ENCODE data around the gene MAP2. TPM values are rescaled to one million over a fixed set of nuclear protein-coding genes. Genes with fewer than 3 reads are reported as not detected.
A peak's percentile ranks its signal among the peaks of the same experiment; 100 is the strongest.

MAP2 gene
- total and polyA plus RNA-seq, 10 of the 15 experiments (the other 5 are each of a cell fraction or from before 2014, with no cell fraction given), result 0.01 TPM; not detected in 9

GRCh38 chr2:209411718-209412117 is 12.1 kb upstream of the MAP2 start (continued):
- TF ChIP-seq BCL11A (IDR thresholded peaks at IDR 0.05; ENCODE audit: low read depth, low read length), result no peak

GRCh38 chr2:209413311-209414014 is 10.4 kb upstream of the MAP2 start:
- Histone ChIP-seq H3K4me1 (ENCODE audit: control insufficient read depth, insufficient read depth, low read length) (no peaks in the 10 kb centered on the region), H3K79me2 (ENCODE audit: control insufficient read depth, insufficient read depth, low read length) (no peaks in the 10 kb centered on the region), H3K4me3 (no peak overlapping the region), H3K4me2 (ENCODE audit: control insufficient read depth, insufficient read depth) (no peak overlapping the region), H3K9ac (ENCODE audit: control insufficient read depth, insufficient read depth, low read length) (no peak overlapping the region), H4K20me1 (ENCODE audit: control insufficient read depth, insufficient read depth) (no peaks in the 10 kb centered on the region), H3K36me3 (ENCODE audit: control insufficient read depth in 2 of 2, insufficient read depth in 2 of 2, low read length in 1 of 2) (no peaks in the 10 kb centered on the region), H2AFZ (ENCODE audit: control insufficient read depth, low read depth, low read length) (no peak overlapping the region), H3K27ac (ENCODE audit: control insufficient read depth, insufficient read depth) (no peak overlapping the region), H3K27me3 (replicated peaks in 1 of 2; ENCODE audit: control insufficient read depth in 2 of 2, insufficient read depth in 2 of 2, low read length in 1 of 2) (no peaks in the 10 kb centered on the region), H3K9me3 (replicated peaks; ENCODE audit: control insufficient read depth, insufficient read depth, low read length) (no peaks in the 10 kb centered on the region)
- no peak for ATAC-seq
- FAIRE-seq, result no peak
- SMC1A ChIA-PET (ENCODE audit: uncharacterized antibody, unreplicated experiment), result no interaction called here
- TF ChIP-seq RELB (IDR thresholded peaks at IDR 0.05; ENCODE audit: low read depth) (no peak), ZNF384 (IDR thresholded peaks at IDR 0.05; ENCODE audit: borderline replicate concordance, low read depth, low read length) (0 out of 2 replicates have a peak, but pooled peaks have one; percentile 41)
- RAD21 ChIA-PET (ENCODE audit: unreplicated experiment), result no interaction called here
- CTCF ChIA-PET, result no interaction called here
- BruUV-seq (replicated peaks), result no TSS peak
- DNase-seq (ENCODE audit: low read depth, low spot score), result no peak
- POLR2A ChIA-PET, result no interaction called here
- WGBS (ENCODE audit: insufficient coverage, insufficient replicate concordance, low lambda C conversion rate, missing lambda C conversion rate), result 0% methylated on average over 1 of the region's 1 CpG
- intact Hi-C loops (cut with micrococcal nuclease; ENCODE audit: unreplicated experiment) (no loop called here), in situ Hi-C loops (cut with MboI) (no loop called here)

GRCh38 chr2:209416913-209417312 is 6.9 kb upstream of the MAP2 start:
- DNase-seq (ENCODE audit: low read depth, low spot score) (no peak), FAIRE-seq (no peak), ATAC-seq (no peak)
- H3K9me3 ChIP-seq (replicated peaks; ENCODE audit: control insufficient read depth, insufficient read depth, low read length), result no peaks in the 10 kb centered on the region
- H3K79me2 ChIP-seq (ENCODE audit: control insufficient read depth, insufficient read depth, low read length), result no peaks in the 10 kb centered on the region
- in situ Hi-C loops (cut with MboI), result no loop called here
- no peak overlapping the region for H2AFZ ChIP-seq (ENCODE audit: control insufficient read depth, low read depth, low read length)
- POLR2A ChIA-PET, result interaction anchor here (0.6 kb wide), 1 partner anchor 834 kb away, joined by 3 read pairs; no protein-coding TSS in a partner anchor
- no peak overlapping the region for H3K27ac ChIP-seq (ENCODE audit: control insufficient read depth, insufficient read depth)
- no peaks in the 10 kb centered on the region for H3K36me3 ChIP-seq (ENCODE audit: control insufficient read depth in 2 of 2, insufficient read depth in 2 of 2, low read length in 1 of 2)
- H3K4me1 ChIP-seq (ENCODE audit: control insufficient read depth, insufficient read depth, low read length), result no peaks in the 10 kb centered on the region
- SMC1A ChIA-PET (ENCODE audit: uncharacterized antibody, unreplicated experiment), result no interaction called here
- no peaks in the 10 kb centered on the region for H3K27me3 ChIP-seq (replicated peaks in 1 of 2; ENCODE audit: control insufficient read depth in 2 of 2, insufficient read depth in 2 of 2, low read length in 1 of 2)
- H3K9ac ChIP-seq (ENCODE audit: control insufficient read depth, insufficient read depth, low read length), result no peak overlapping the region
- intact Hi-C loops (cut with micrococcal nuclease; ENCODE audit: unreplicated experiment), result no loop called here
- RAD21 ChIA-PET (ENCODE audit: unreplicated experiment), result no interaction called here
- BruUV-seq (replicated peaks), result no TSS peak
- CTCF ChIA-PET, result interaction anchor here (1.4 kb wide), 1 partner anchor 83 kb away, joined by 3 read pairs; no protein-coding TSS in a partner anchor
- H3K4me2 ChIP-seq (ENCODE audit: control insufficient read depth, insufficient read depth), result no peak overlapping the region
- H4K20me1 ChIP-seq (ENCODE audit: control insufficient read depth, insufficient read depth), result no peaks in the 10 kb centered on the region
- no peak overlapping the region for H3K4me3 ChIP-seq
- TF ChIP-seq NR2C1 (IDR thresholded peaks at IDR 0.05) (no peak), ZNF592 (IDR thresholded peaks at IDR 0.05) (no peak), CBX5 (IDR thresholded peaks at IDR 0.05; ENCODE audit: low read depth) (no peak)
- TF ChIP-seq, protein P1, sequence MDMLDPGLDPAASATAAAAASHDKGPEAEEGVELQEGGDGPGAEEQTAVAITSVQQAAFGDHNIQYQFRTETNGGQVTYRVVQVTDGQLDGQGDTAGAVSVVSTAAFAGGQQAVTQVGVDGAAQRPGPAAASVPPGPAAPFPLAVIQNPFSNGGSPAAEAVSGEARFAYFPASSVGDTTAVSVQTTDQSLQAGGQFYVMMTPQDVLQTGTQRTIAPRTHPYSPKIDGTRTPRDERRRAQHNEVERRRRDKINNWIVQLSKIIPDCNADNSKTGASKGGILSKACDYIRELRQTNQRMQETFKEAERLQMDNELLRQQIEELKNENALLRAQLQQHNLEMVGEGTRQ (IDR thresholded peaks at IDR 0.05; ENCODE audit: borderline replicate concordance, low read depth, low read length), result no peak

All from GM12878 (cell line).